Left ventricle myocardium inferior (tissue), 1 donor: ENCODE measurements around the gene CALHM1. TPM values are rescaled to one million over a fixed set of nuclear protein-coding genes. Genes with fewer than 3 reads are reported as not detected.
"Not testable (repeated sequence)": the region's sequence is repeated elsewhere in the genome, so short reads cannot be mapped to it uniquely, and the experiment has no call there.

Source experiments
- DNase-seq: peaks from one replicate; pipeline ENCODE4 v3.0.0-alpha.2; 2020
- H3K27ac ChIP-seq: fragments of 200-600 bp; replicated peaks from 2 replicates; pipeline ENCODE4 v1.8.0; 2021
- H3K27me3 ChIP-seq: fragments of 200-600 bp; 2 replicates; pipeline ENCODE4 v1.8.0; 2021; ENCODE audit warnings: low read depth
- H3K36me3 ChIP-seq: fragments of 200-600 bp; 2 replicates; pipeline ENCODE4 v1.8.0; 2021
- H3K4me1 ChIP-seq: fragments of 200-600 bp; 2 replicates; pipeline ENCODE4 v1.8.0; 2021
- H3K4me3 ChIP-seq: fragments of 200-600 bp; 2 replicates; pipeline ENCODE4 v1.8.0; 2021; ENCODE audit warnings: mild to moderate bottlenecking, moderate library complexity
- H3K9me3 ChIP-seq: fragments of 200-600 bp; replicated peaks from 2 replicates; pipeline ENCODE4 v1.8.0; 2021
- CTCF ChIP-seq: fragments of 200-600 bp; IDR thresholded peaks from 2 replicates; pipeline ENCODE4 v1.8.0; 2021; ENCODE audit warnings: antibody characterized with exemption, mild to moderate bottlenecking, borderline replicate concordance
- intact Hi-C: fragments of 100-400 bp; cut with micrococcal nuclease; formaldehyde crosslinking; loops from one replicate; pipeline ENCODE4 v1.11.0; 2022
- total RNA-seq: library from RNA; stranded (reverse); fragmentation: NEBNext Ultra II Directional; extraction: Animal tissue kit (Norgen Biotek cat#: 25700); gene quantifications from one replicate; pipeline ENCODE4 v1.2.1, GENCODE V29; 2021
- donor health status: DM: no; HTN: yes; CAD: no; lungs with severe emphysema.

The CALHM1 gene
- total RNA-seq, 1 donor from 2014 or later: not detected

GRCh38 chr10:103423748-103424147 lies 35.0 kb downstream of the CALHM1 start:
- no peak for TF ChIP-seq CTCF
- intact Hi-C loops: no loop called here
- Histone ChIP-seq H3K36me3 (peaks cover 95% of the 10 kb centered on the region), H3K9me3 (no peaks in the 10 kb centered on the region), H3K27me3 (no peaks in the 10 kb centered on the region), H3K27ac (no peak overlapping the region), H3K4me1 (no peaks in the 10 kb centered on the region), H3K4me3 (no peak overlapping the region)
- DNase-seq: no peak

- H3K4me1 ChIP-seq: no peaks in the 10 kb centered on the region
- H3K9me3 ChIP-seq: no peaks in the 10 kb centered on the region
- no peak for DNase-seq
- no peaks in the 10 kb centered on the region for H3K27me3 ChIP-seq
- no peak for TF ChIP-seq CTCF
- intact Hi-C loops: no loop called here
- H3K27ac ChIP-seq: no peak overlapping the region
- H3K36me3 ChIP-seq: peaks cover 93% of the 10 kb centered on the region
- H3K4me3 ChIP-seq: no peak overlapping the region
Observed at GRCh38 chr10:103419101-103419500, 39.6 kb downstream of the CALHM1 start.

- H3K36me3 ChIP-seq: peaks cover 93% of the 10 kb centered on the region
- no peak for DNase-seq
- no peaks in the 10 kb centered on the region for H3K9me3 ChIP-seq
- H3K27ac ChIP-seq: no peak overlapping the region
- TF ChIP-seq CTCF: no peak
- H3K4me1 ChIP-seq: no peaks in the 10 kb centered on the region
- H3K4me3 ChIP-seq: no peak overlapping the region
- H3K27me3 ChIP-seq: no peaks in the 10 kb centered on the region
- intact Hi-C loops: loop anchor here (2.0 kb wide), 1 partner anchor 67 kb away; no protein-coding TSS in a partner anchor
Observed at GRCh38 chr10:103417601-103418000, 41.1 kb downstream of the CALHM1 start.

- H3K9me3 ChIP-seq, H3K4me1 ChIP-seq, H3K4me3 ChIP-seq, H3K27ac ChIP-seq, H3K27me3 ChIP-seq, DNase-seq: not testable (repeated sequence)
- peaks cover 93% of the 10 kb centered on the region for H3K36me3 ChIP-seq
- intact Hi-C loops: loop anchor here (2.0 kb wide), 1 partner anchor 68 kb away; no protein-coding TSS in a partner anchor
Observed at GRCh38 chr10:103417148-103417469, 41.6 kb downstream of the CALHM1 start.

- no peak overlapping the region for H3K4me3 ChIP-seq
- H3K36me3 ChIP-seq: peaks cover 96% of the 10 kb centered on the region
- intact Hi-C loops: loop anchor here (2.0 kb wide), 1 partner anchor 68 kb away; no protein-coding TSS in a partner anchor
- no peaks in the 10 kb centered on the region for H3K4me1 ChIP-seq
- no peaks in the 10 kb centered on the region for H3K9me3 ChIP-seq
- H3K27me3 ChIP-seq: no peaks in the 10 kb centered on the region
- TF ChIP-seq CTCF: peak; percentile 81
- DNase-seq: peak; percentile 22
- H3K27ac ChIP-seq: no peak overlapping the region
Observed at GRCh38 chr10:103416436-103417147, 42.1 kb downstream of the CALHM1 start.

- Histone ChIP-seq H3K36me3 (peaks cover 97% of the 10 kb centered on the region), H3K9me3 (no peaks in the 10 kb centered on the region), H3K27ac (no peak overlapping the region), H3K27me3 (no peaks in the 10 kb centered on the region), H3K4me1 (no peaks in the 10 kb centered on the region), H3K4me3 (no peak overlapping the region)
- no peak for DNase-seq
- intact Hi-C loops: no loop called here
- no peak for TF ChIP-seq CTCF
Observed at GRCh38 chr10:103415581-103415980, 43.1 kb downstream of the CALHM1 start.
